Naive thymus-derived CD4-positive, alpha-beta T cell (primary cell): Measurements from ENCODE around the gene PEX26. TPM values are rescaled to one million over a fixed set of nuclear protein-coding genes. Genes with fewer than 3 reads are reported as not detected.

Experiments used
- ATAC-seq: fragments of 150-1000 bp; cut with Tn5 transposase; 2 replicates; pipeline ENCODE4 v1.10.0; 2021; ENCODE audit warnings: mild to moderate bottlenecking, moderate library complexity
- CTCF ChIA-PET: fragments of 350-600 bp; sonication (Branson Sonifier 250); formaldehyde crosslinking; loops from one replicate; lab custom pipeline; 2021; ENCODE audit warnings: antibody characterized with exemption; lab: Charles Lee
- POLR2A ChIA-PET: fragments of 350-600 bp; sonication (Branson Sonifier 250); formaldehyde crosslinking; loops from one replicate; lab custom pipeline; 2021; ENCODE audit warnings: antibody characterized with exemption, inconsistent platforms; lab: Charles Lee
- DNase-seq, 9 donors: peaks; one replicate each; pipeline versions ENCODE4 v3.0.0 to v3.0.0-alpha.2; 2020 to 2022; ENCODE audit warnings: mixed read lengths in 1 of 9
- H3K27ac ChIP-seq: one replicate; pipeline ENCODE4 v1.7.0; 2013; ENCODE audit warnings: mild to moderate bottlenecking, low read depth, low read length, moderate library complexity
- H3K27me3 ChIP-seq, 2 donors: one replicate each; pipeline ENCODE4 v1.7.0; 2013; ENCODE audit warnings: low read length in 2 of 2, mild to moderate bottlenecking in 2 of 2, moderate library complexity in 2 of 2; ENCODE audit not compliant: control insufficient read depth in 2 of 2, insufficient read depth in 2 of 2
- H3K36me3 ChIP-seq, 3 experiments: 1 replicate in 2 of 3; 2 replicates in 1 of 3; pipeline ENCODE4 v1.7.0; 2013; ENCODE audit warnings: low read length in 3 of 3, mild to moderate bottlenecking in 3 of 3, moderate library complexity in 1 of 3; ENCODE audit not compliant: insufficient read depth in 3 of 3, control insufficient read depth in 2 of 3
- H3K4me1 ChIP-seq, 2 donors: one replicate each; pipeline ENCODE4 v1.7.0; 2013; ENCODE audit warnings: low read length in 2 of 2, mild to moderate bottlenecking in 2 of 2, moderate library complexity in 1 of 2; ENCODE audit not compliant: control insufficient read depth in 2 of 2, insufficient read depth in 2 of 2
- H3K4me3 ChIP-seq: 2 replicates; pipeline ENCODE4 v1.7.0; 2013; ENCODE audit warnings: mild to moderate bottlenecking, low read length
- H3K9me3 ChIP-seq, 3 experiments: 1 replicate in 2 of 3; 2 replicates in 1 of 3; pipeline ENCODE4 v1.7.0; 2013; ENCODE audit warnings: low read length in 3 of 3; ENCODE audit not compliant: control insufficient read depth in 2 of 3
- H3K27ac Mint-ChIP-seq, 9 donors: one replicate each; pipeline ENCODE4 v1.8.0; 2020 to 2022; ENCODE audit warnings: mixed read lengths in 9 of 9, mild to moderate bottlenecking in 8 of 9, moderate library complexity in 5 of 9, inconsistent platforms in 2 of 9
- H3K27me3 Mint-ChIP-seq, 5 donors: one replicate each; pipeline ENCODE4 v1.8.0; 2021 to 2022; ENCODE audit warnings: mixed read lengths in 5 of 5, mild to moderate bottlenecking in 1 of 5
- H3K36me3 Mint-ChIP-seq, 5 donors: one replicate each; pipeline ENCODE4 v1.8.0; 2020 to 2022; ENCODE audit warnings: mixed read lengths in 5 of 5, mild to moderate bottlenecking in 3 of 5, inconsistent platforms in 1 of 5
- H3K4me1 Mint-ChIP-seq, 7 donors: one replicate each; pipeline ENCODE4 v1.8.0; 2020 to 2022; ENCODE audit warnings: mixed read lengths in 7 of 7, mild to moderate bottlenecking in 3 of 7, inconsistent platforms in 1 of 7
- H3K4me3 Mint-ChIP-seq, 10 donors: one replicate each; pipeline ENCODE4 v1.8.0; 2020 to 2022; ENCODE audit warnings: mild to moderate bottlenecking in 10 of 10, mixed read lengths in 10 of 10, moderate library complexity in 6 of 10, inconsistent platforms in 2 of 10
- H3K9me3 Mint-ChIP-seq, 11 donors: one replicate each; pipeline ENCODE4 v1.8.0; 2020 to 2022; ENCODE audit warnings: mixed read lengths in 11 of 11, mild to moderate bottlenecking in 4 of 11, inconsistent platforms in 1 of 11, moderate library complexity in 1 of 11
- intact Hi-C, 2 donors: fragments of 100-400 bp; cut with micrococcal nuclease; formaldehyde crosslinking; loops; one replicate each; pipeline ENCODE4 v1.15.1; 2023
- polyA plus RNA-seq, 2 donors: library from polyadenylated mRNA; unstranded; fragments of 300-500 nt; fragmentation: Illumina TruSeq; gene quantifications; one replicate each; pipeline ENCODE4 v1.2.3, GENCODE V29; 2021
- total RNA-seq, 6 experiments: library from RNA in 5 of 6; stranded (reverse) in 5 of 6; gene quantifications; 1 replicate in 5 of 6; 2 replicates in 1 of 6; pipeline ENCODE4 v1.2.3 and lab custom pipeline; 2021 to 2026

PEX26 gene
- total and polyA plus RNA-seq, 7 experiments from 2014 or later, result 3.8 to 42.8 (median 30.7) TPM

DNA sequence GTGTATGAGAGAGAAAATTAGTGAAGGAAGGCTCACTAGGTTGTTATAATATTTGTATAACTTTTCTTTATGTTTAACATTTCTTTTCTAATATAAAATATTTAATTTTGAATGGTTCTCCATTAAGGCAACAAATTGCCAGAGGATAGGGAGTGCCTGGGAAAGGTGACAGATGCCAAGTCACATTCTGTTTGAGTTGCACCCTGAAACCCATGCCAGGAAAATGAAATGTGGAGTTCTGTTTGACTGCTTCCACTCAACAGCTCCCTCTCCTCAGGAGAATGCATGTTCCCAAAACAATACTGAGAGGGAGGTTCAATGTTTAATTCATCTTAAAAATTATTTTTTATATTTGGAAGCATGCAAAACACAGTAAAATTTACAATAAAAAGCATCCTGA, 66.3 kb downstream of the PEX26 start:
- no peak for DNase-seq
- CTCF ChIA-PET, result no interaction called here
- H3K36me3 Mint-ChIP-seq, result peaks cover 0 to 27% (median 16%) of the 10 kb centered on the region in 5 donors

DNA sequence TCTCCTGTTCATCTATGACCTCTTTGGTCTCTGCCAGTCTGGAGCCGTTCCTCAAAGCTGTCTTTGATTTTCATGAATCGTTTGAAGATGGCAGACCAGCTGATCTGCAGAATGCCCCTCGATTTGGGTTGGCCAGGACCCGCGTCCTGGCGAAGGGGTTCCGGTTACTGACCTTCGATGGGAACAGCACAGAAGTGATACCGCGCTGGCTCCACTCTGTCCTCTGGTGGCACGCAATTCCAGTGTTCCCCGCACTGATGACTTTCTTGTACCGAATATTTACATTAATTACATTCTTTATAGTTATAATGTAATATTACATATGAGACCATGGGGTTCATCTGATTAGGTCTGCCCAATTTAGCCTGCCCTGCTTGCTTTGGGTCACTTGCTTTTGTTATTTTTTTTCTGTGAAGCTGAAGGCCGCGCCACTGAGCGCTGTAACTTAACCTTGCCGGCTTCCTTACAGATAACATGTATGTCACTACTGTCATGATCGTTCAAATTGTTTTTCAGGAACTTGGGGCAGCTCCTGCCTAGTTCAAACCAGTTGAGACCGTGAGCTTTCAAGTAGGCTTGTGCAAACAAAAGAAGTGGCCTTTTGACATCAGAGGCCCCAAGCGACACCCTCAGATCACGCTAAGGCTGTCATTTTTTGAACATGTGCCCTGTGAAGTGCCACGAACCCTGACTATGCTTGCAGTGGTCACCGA, 68.0 kb downstream of the PEX26 start:
- ATAC-seq (no peak), DNase-seq (no peak)
- H3K9me3 ChIP-seq, result no peaks in the 10 kb centered on the region
- H3K27me3 ChIP-seq, result no peaks in the 10 kb centered on the region
- intact Hi-C loops, result no loop called here
- no peaks in the 10 kb centered on the region for H3K36me3 ChIP-seq
- H3K4me1 Mint-ChIP-seq, result peaks cover 17 to 36% (median 25%) of the 10 kb centered on the region in 7 donors
- H3K27ac Mint-ChIP-seq, result peak overlapping the region in 3 of 9 donors; percentile 36 to 71 (median 48)
- H3K4me3 Mint-ChIP-seq, result no peak overlapping the region
- H3K27ac ChIP-seq, result no peak overlapping the region
- H3K27me3 Mint-ChIP-seq, result no peaks in the 10 kb centered on the region
- ChIA-PET CTCF (no interaction called here), POLR2A (no interaction called here)
- peaks cover 0 to 18% (median 11%) of the 10 kb centered on the region in 5 donors for H3K36me3 Mint-ChIP-seq
- H3K4me1 ChIP-seq, result peaks cover 9 to 15% of the 10 kb centered on the region in 2 donors
- H3K4me3 ChIP-seq, result no peak overlapping the region
- H3K9me3 Mint-ChIP-seq, result peaks cover 0 to 2% (median 0%) of the 10 kb centered on the region in 11 donors

More for the DNA sequence above, 66.3 kb downstream of the PEX26 start:
- Mint-ChIP-seq H3K4me3 (no peak overlapping the region), H3K4me1 (peaks cover 9 to 23% (median 15%) of the 10 kb centered on the region in 7 donors), H3K27ac (no peak overlapping the region), H3K9me3 (peaks cover 0 to 2% (median 0%) of the 10 kb centered on the region in 11 donors), H3K27me3 (no peaks in the 10 kb centered on the region)
- Histone ChIP-seq H3K9me3 (no peaks in the 10 kb centered on the region), H3K36me3 (no peaks in the 10 kb centered on the region), H3K27ac (no peak overlapping the region), H3K4me3 (no peak overlapping the region), H3K4me1 (peaks cover 0 to 5% of the 10 kb centered on the region in 2 donors), H3K27me3 (no peaks in the 10 kb centered on the region)
- ATAC-seq, result no peak
- POLR2A ChIA-PET, result no interaction called here
- intact Hi-C loops, result no loop called here

DNA sequence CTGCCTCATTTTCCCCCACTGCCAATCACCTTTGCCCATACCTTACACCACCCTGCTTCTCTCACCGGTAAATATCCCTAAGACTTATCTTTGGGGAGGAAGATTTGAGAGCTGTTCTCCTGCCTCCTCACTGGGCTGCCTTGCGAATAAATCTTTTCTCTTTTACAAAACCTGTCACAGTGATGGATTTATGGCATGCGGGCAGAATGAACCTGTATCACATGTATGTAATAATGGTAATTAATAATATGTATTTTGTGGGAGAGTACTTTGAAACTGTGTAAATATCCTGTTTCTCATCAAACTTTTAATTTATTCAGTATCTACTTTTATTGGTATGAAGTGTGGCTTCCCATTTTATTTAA, 68.6 kb downstream of the PEX26 start:
- intact Hi-C loops, result no loop called here
- ChIA-PET CTCF (no interaction called here), POLR2A (no interaction called here)
- peaks cover 0 to 15% (median 6%) of the 10 kb centered on the region in 5 donors for H3K36me3 Mint-ChIP-seq
- no peaks in the 10 kb centered on the region for H3K27me3 Mint-ChIP-seq
- DNase-seq, result no peak
- peaks cover 22 to 41% (median 28%) of the 10 kb centered on the region in 7 donors for H3K4me1 Mint-ChIP-seq
- Histone ChIP-seq H3K9me3 (no peaks in the 10 kb centered on the region), H3K4me3 (no peak overlapping the region), H3K27ac (no peak overlapping the region), H3K4me1 (peaks cover 9 to 21% of the 10 kb centered on the region in 2 donors), H3K27me3 (no peaks in the 10 kb centered on the region), H3K36me3 (no peaks in the 10 kb centered on the region)
- H3K4me3 Mint-ChIP-seq, result peak overlapping the region in 1 of 10 donors; percentile 49
- H3K9me3 Mint-ChIP-seq, result peaks cover 0 to under 1% (median 0%) of the 10 kb centered on the region in 11 donors
- no peak overlapping the region for H3K27ac Mint-ChIP-seq
- no peak for ATAC-seq

DNA sequence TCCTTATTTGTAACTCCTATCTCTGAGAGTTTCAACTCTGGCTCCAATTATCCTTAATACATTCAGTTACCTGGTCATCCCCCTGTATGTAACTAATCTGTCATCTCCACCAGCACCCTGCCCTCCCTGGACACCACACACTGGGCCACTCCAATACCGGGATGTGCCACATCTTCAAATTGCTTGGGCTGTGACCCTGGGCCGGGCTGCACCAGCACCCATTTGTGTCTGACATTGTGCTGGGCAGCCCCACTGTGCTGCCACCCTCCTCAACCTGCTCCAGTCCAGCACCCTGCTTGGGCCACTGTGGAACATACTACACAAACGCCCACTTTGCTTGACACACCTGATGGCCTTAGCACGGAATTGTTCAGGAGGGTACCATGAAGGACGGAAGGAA, 70.0 kb downstream of the PEX26 start:
- no peaks in the 10 kb centered on the region for H3K9me3 ChIP-seq
- intact Hi-C loops, result no loop called here
- CTCF ChIA-PET, result no interaction called here
- H3K27me3 Mint-ChIP-seq, result no peaks in the 10 kb centered on the region
- no peaks in the 10 kb centered on the region for H3K9me3 Mint-ChIP-seq
- no peak for DNase-seq
- no peak for ATAC-seq
- H3K27ac ChIP-seq, result no peak overlapping the region
- H3K4me3 ChIP-seq, result no peak overlapping the region
- H3K27ac Mint-ChIP-seq, result peak overlapping the region in 6 of 9 donors; percentile 1 to 92 (median 54)
- POLR2A ChIA-PET, result no interaction called here
- no peaks in the 10 kb centered on the region for H3K27me3 ChIP-seq
- H3K4me1 ChIP-seq, result peaks cover 9 to 31% of the 10 kb centered on the region in 2 donors
- no peaks in the 10 kb centered on the region for H3K36me3 ChIP-seq
- peak overlapping the region in 2 of 10 donors; percentile 29 to 89 for H3K4me3 Mint-ChIP-seq
- H3K36me3 Mint-ChIP-seq, result peaks cover 0 to 12% (median under 1%) of the 10 kb centered on the region in 5 donors
- peaks cover 30 to 53% (median 41%) of the 10 kb centered on the region in 7 donors for H3K4me1 Mint-ChIP-seq

DNA sequence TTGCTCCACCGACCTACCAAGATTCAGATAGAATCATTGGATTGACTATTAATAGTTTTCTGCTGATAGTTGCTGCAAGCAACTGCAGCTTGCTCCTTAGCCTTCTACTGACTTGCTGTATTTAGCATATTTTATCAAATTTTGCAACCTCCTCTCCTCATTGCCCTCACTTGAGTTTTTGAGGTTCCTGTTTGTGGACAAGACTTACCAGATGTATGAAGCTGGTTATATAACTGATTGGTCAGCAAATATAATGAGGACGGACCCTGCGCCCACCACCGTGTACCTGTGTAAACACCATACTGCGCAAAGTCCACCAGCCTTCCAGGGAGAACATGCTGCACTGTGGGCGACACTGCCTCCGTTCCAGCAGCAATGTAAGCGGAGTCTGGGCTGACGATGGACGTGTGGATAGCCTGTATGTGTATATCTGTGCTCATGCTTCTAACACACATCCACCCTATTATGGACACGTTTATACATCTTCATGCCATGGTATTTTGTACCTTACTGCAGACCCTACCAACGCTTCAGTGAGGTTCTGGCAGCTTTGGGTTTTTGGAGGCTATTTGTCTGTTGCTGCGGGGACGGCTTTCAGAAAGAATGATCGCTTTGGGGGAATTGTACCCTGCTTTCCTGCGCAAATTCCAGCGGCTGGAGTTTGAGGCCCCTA, 70.6 kb downstream of the PEX26 start:
- Histone ChIP-seq H3K27ac (no peak overlapping the region), H3K4me1 (peaks cover 9 to 32% of the 10 kb centered on the region in 2 donors), H3K27me3 (no peaks in the 10 kb centered on the region), H3K4me3 (no peak overlapping the region), H3K9me3 (no peaks in the 10 kb centered on the region), H3K36me3 (no peaks in the 10 kb centered on the region)
- no peaks in the 10 kb centered on the region for H3K27me3 Mint-ChIP-seq
- CTCF ChIA-PET, result no interaction called here
- H3K9me3 Mint-ChIP-seq, result no peaks in the 10 kb centered on the region
- no peak for ATAC-seq
- intact Hi-C loops, result no loop called here
- H3K36me3 Mint-ChIP-seq, result peaks cover 0 to 12% (median 0%) of the 10 kb centered on the region in 5 donors
- H3K4me1 Mint-ChIP-seq, result peaks cover 32 to 55% (median 44%) of the 10 kb centered on the region in 7 donors
- no peak for DNase-seq
- H3K27ac Mint-ChIP-seq, result peak overlapping the region in 6 of 9 donors; percentile 26 to 92 (median 82)
- POLR2A ChIA-PET, result interaction anchor here (0.9 kb wide), 1 partner anchor 70 kb away, joined by 3 read pairs; no protein-coding TSS in a partner anchor
- peak overlapping the region; percentile 7 to 94 (median 90) for H3K4me3 Mint-ChIP-seq

DNA sequence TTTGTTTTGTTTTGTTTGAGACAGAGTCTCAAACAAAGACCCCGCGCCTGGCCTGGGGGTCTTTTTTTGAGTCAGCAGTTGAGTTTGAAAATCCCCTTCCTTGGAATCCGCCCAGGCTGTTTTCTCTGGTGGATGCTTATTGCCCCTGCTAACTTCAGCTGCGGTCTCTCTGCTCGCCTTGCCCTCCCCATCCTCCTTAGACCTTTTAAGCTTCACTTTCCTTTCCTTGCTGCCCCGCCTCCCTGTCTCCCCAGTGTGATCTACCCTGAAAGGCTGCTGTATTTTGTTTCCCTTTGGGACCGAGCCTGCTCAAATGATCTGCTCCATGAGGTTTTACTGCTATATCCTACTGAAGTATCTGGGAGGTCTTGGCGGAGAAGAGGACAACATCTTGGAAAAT, 74.7 kb downstream of the PEX26 start:
- no peaks in the 10 kb centered on the region for H3K27me3 Mint-ChIP-seq
- H3K4me1 Mint-ChIP-seq, result peaks cover 31 to 70% (median 51%) of the 10 kb centered on the region in 7 donors
- Histone ChIP-seq H3K27ac (no peak overlapping the region), H3K4me1 (peaks cover 9 to 32% of the 10 kb centered on the region in 2 donors), H3K36me3 (peaks cover 0 to 6% (median 0%) of the 10 kb centered on the region in 3 experiments), H3K27me3 (no peaks in the 10 kb centered on the region), H3K9me3 (no peaks in the 10 kb centered on the region), H3K4me3 (no peak overlapping the region)
- no peak for ATAC-seq
- ChIA-PET CTCF (no interaction called here), POLR2A (interaction anchor here (0.7 to 2.4 kb wide), 2 partner anchors 10 to 75 kb away, joined by 3 to 8 read pairs; partner anchors contain the start of gene PEX26)
- DNase-seq, result peak in 2 of 9 donors; percentile 14 to 38
- H3K9me3 Mint-ChIP-seq, result no peaks in the 10 kb centered on the region
- intact Hi-C loops, result loop anchor here in 1 of 2 donors (5.0 kb wide), 1 partner anchor 320 kb away; no protein-coding TSS in a partner anchor
- peak overlapping the region; percentile 63 to 90 (median 72) for H3K4me3 Mint-ChIP-seq
- H3K27ac Mint-ChIP-seq, result peak overlapping the region; percentile 16 to 92 (median 78)
- H3K36me3 Mint-ChIP-seq, result peaks cover 0 to 27% (median 0%) of the 10 kb centered on the region in 5 donors
